Esophagus squamous epithelium (tissue), 5 donors: Measurements from ENCODE around the gene PRPF40B. TPM values are rescaled to one million over a fixed set of nuclear protein-coding genes. Genes with fewer than 3 reads are reported as not detected.
"Not testable (repeated sequence)": the region's sequence is repeated elsewhere in the genome, so short reads cannot be mapped to it uniquely, and the experiment has no call there.

Experiments used
- DNase-seq: peaks from one replicate; lab custom pipeline; 2025; lab: John Stamatoyannopoulos, UW
- H3K27ac ChIP-seq, 4 donors: fragments of 200-600 bp; sonication (generic); one replicate each; pipeline ENCODE4 v1.5.1; 2016 to 2019; ENCODE audit warnings: mild to moderate bottlenecking in 1 of 4
- H3K27me3 ChIP-seq, 4 donors: fragments of 200-600 bp; sonication (generic); 1 replicate in 3 of 4; 2 replicates in 1 of 4; pipeline versions ENCODE4 v1.5.1 to v1.6.0; 2017 to 2021; ENCODE audit warnings: antibody characterized with exemption in 1 of 4
- H3K36me3 ChIP-seq, 3 donors: fragments of 200-600 bp; sonication (generic); one replicate each; pipeline ENCODE4 v1.5.1; 2016 to 2019
- H3K4me1 ChIP-seq, 3 donors: fragments of 200-600 bp; sonication (generic); one replicate each; pipeline ENCODE4 v1.5.1; 2017 to 2019
- H3K4me3 ChIP-seq, 4 donors: fragments of 200-600 bp; sonication (generic); 1 replicate in 3 of 4; 2 replicates in 1 of 4; pipeline ENCODE4 v1.5.1; 2016 to 2019; ENCODE audit warnings: mild to moderate bottlenecking in 2 of 4, moderate library complexity in 1 of 4
- H3K9me3 ChIP-seq, 3 donors: fragments of 200-600 bp; sonication (generic); one replicate each; pipeline ENCODE4 v1.5.1; 2016 to 2019
- POLR2A ChIP-seq, 4 donors: fragments of 450-650 bp; IDR thresholded peaks; one replicate each; pipeline ENCODE4 v1.6.1; 2017; ENCODE audit warnings: antibody characterized with exemption in 4 of 4, mild to moderate bottlenecking in 4 of 4, moderate library complexity in 3 of 4
- WGBS, 2 donors: methylation state at CpG; one replicate each; pipeline ENCODE4 v1.1.5; 2018; 5-methylcytosine and 5-hydroxymethylcytosine counted together
- intact Hi-C: fragments of 100-400 bp; cut with DNase I; formaldehyde crosslinking; loops from one replicate; pipeline ENCODE4 v1.15.0; 2022
- total RNA-seq, 4 donors: library from RNA; depleted of rRNA; stranded (reverse); fragments of >200 nt; gene quantifications; one replicate each; pipeline ENCODE4 v1.1.0, GENCODE V29; 2016
- TF ChIP-seq, protein P1 (sequence below), 6 experiments: fragments of 450-650 bp in 4 of 6; fragments of 200-600 bp in 2 of 6; sonication (generic) in 2 of 6; IDR thresholded peaks; one replicate each; pipeline ENCODE4 v1.5.1; 2016 to 2019; ENCODE audit warnings: antibody characterized with exemption in 6 of 6, mild to moderate bottlenecking in 4 of 6, moderate library complexity in 4 of 6
- donor health status: DM: yes; HTN: yes; CAD: no.

PRPF40B gene
- total RNA-seq, 4 donors from 2014 or later = 5.2 to 14.5 (median 10.2) TPM

DNA sequence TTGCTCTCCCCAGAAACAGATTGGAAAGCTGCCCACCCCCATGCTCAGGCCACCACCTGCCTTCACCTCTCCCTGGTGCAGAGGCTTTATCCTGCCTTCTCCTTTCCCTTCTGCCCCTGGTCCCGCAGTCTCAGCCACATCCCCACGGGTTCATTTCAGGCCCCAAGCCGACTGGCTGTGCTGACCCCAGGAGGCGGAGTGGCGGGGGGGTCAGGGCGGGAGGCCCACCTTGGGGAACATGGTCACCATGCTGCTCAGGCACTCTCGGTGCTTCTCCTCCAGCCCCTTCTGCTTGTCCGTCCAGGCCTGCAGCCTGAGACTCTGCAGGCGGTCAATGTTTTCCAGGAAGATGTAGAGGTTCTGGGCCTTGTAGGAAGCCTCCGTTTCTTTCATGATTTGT is 24.8 kb upstream of the PRPF40B start:
- 80 to 95% methylated on average over 3 of the region's 10 CpGs for WGBS, 2 donors
- intact Hi-C loops = no loop called here
- Histone ChIP-seq H3K4me1 (no peaks in the 10 kb centered on the region), H3K4me3 (no peak overlapping the region), H3K9me3 (no peaks in the 10 kb centered on the region), H3K27ac (no peak overlapping the region), H3K27me3 (no peaks in the 10 kb centered on the region), H3K36me3 (no peaks in the 10 kb centered on the region)
- no peak for DNase-seq
- no peak for TF ChIP-seq POLR2A (IDR thresholded peaks at IDR 0.05)
- TF ChIP-seq, protein P1, sequence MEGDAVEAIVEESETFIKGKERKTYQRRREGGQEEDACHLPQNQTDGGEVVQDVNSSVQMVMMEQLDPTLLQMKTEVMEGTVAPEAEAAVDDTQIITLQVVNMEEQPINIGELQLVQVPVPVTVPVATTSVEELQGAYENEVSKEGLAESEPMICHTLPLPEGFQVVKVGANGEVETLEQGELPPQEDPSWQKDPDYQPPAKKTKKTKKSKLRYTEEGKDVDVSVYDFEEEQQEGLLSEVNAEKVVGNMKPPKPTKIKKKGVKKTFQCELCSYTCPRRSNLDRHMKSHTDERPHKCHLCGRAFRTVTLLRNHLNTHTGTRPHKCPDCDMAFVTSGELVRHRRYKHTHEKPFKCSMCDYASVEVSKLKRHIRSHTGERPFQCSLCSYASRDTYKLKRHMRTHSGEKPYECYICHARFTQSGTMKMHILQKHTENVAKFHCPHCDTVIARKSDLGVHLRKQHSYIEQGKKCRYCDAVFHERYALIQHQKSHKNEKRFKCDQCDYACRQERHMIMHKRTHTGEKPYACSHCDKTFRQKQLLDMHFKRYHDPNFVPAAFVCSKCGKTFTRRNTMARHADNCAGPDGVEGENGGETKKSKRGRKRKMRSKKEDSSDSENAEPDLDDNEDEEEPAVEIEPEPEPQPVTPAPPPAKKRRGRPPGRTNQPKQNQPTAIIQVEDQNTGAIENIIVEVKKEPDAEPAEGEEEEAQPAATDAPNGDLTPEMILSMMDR (IDR thresholded peaks at IDR 0.05) = no peak

DNA sequence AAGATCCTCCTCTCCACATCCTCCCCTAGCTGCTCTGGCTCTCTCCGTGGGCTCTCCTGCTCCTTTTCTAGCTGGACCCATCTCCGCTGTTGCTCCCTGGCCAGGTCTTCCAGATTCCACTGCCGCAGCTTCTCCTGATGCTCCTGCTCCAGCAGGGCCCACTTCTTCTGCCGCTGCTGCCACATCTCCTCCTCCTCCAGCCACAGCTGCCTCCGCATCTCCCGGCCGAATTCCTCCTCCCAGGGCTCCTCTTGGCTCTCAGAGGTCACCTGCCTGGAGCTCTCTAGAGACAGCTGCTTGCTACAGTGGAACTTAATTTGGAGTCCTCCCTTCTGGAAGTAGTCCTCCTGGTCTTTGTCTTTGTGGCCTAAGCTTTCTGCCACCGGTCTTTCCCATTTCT is 23.4 kb upstream of the PRPF40B start:
- H3K4me1 ChIP-seq = no peaks in the 10 kb centered on the region
- WGBS, 2 donors = 91 to 92% methylated on average over 7 to 8 of the region's 8 CpGs
- H3K27me3 ChIP-seq = no peaks in the 10 kb centered on the region
- H3K36me3 ChIP-seq = no peaks in the 10 kb centered on the region
- intact Hi-C loops = no loop called here
- H3K27ac ChIP-seq = no peak overlapping the region
- H3K9me3 ChIP-seq = no peaks in the 10 kb centered on the region
- TF ChIP-seq, protein P1 (IDR thresholded peaks at IDR 0.05) = no peak
- no peak for TF ChIP-seq POLR2A (IDR thresholded peaks at IDR 0.05)
- no peak overlapping the region for H3K4me3 ChIP-seq
- no peak for DNase-seq

DNA sequence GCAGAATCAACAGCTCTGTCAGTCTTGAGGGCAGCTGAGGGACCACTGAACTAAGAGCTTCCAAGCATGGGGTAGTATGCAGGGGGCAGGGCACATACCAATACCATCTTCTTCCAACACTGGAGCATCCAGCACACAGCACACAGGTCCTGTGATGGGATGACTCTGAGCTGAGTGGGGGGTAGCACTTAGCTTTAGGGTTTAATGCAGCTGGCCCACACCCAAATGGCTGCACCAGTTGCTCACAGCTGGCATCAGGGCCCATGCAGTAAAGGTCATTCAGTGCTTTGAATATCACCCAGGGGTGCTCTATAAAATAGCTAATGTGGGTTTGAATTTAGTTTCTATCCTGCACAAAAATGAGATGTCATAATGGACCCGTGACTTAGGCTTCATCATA is 19.6 kb upstream of the PRPF40B start:
- no peaks in the 10 kb centered on the region for H3K4me1 ChIP-seq
- H3K4me3 ChIP-seq = no peak overlapping the region
- H3K36me3 ChIP-seq = no peaks in the 10 kb centered on the region
- intact Hi-C loops = no loop called here
- WGBS, 2 donors = 56% methylated on average over 1 of the region's 1 CpG; no CpG with 5 or more reads in 1 of the 2 donors
- no peaks in the 10 kb centered on the region for H3K27me3 ChIP-seq
- DNase-seq = no peak
- no peak overlapping the region for H3K27ac ChIP-seq
- TF ChIP-seq, protein P1 (IDR thresholded peaks at IDR 0.05) = no peak
- TF ChIP-seq POLR2A (IDR thresholded peaks at IDR 0.05) = no peak
- H3K9me3 ChIP-seq = no peaks in the 10 kb centered on the region

DNA sequence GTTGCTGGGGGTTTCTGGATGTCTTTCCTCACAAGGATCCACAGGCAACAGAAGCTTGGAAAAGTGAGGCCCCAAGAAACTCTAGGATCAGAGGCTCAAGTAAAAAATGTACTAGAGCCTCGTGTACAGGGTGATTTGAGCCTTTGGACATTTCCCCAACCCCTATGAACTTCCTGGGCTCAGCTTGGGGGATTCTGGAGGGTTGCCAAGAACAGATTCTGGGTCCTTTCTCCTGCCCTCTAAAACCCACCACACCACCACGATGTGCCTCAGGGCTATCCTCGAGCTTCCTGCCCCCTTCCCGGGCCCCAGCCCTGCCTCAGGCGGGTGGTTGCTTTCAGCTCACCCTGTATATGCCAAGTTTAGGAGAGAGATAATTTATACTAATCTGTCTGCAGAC is 18.5 kb upstream of the PRPF40B start:
- WGBS, 2 donors = 64 to 73% methylated on average over 5 of the region's 5 CpGs
- intact Hi-C loops = no loop called here
- Histone ChIP-seq H3K9me3 (no peaks in the 10 kb centered on the region), H3K27me3 (no peaks in the 10 kb centered on the region), H3K4me1 (no peaks in the 10 kb centered on the region), H3K4me3 (no peak overlapping the region), H3K36me3 (no peaks in the 10 kb centered on the region), H3K27ac (no peak overlapping the region)
- no peak for DNase-seq
- no peak for TF ChIP-seq POLR2A (IDR thresholded peaks at IDR 0.05)
- TF ChIP-seq, protein P1 (IDR thresholded peaks at IDR 0.05) = no peak

DNA sequence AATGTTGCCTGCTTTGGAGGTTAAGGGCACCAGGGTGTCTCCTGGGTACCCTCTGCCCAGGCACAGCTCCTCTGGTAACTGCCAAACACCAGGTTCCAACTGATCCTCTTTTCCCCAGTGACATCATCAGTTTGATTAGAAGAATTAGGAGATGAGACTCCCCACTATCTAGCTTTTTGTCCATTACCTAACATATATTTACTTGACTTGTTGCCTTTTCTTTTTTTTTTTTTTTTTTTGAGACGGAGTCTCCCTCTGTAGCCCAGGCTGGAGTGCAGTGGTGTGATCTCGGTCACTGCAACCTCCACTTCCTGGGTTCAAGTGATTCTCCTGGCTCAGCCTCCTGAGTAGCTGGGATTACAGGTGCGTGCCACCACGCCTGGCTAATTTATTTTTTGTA is 17.8 kb upstream of the PRPF40B start, which contains the start of gene FAM186B:
FAM186B (minus strand) TSS at position 101 of the 400 bp plus-strand sequence. CDS start 162 bp downstream, outside the sequence.
- DNase-seq, H3K27me3 ChIP-seq, H3K27ac ChIP-seq, intact Hi-C loops, H3K36me3 ChIP-seq, H3K4me1 ChIP-seq, H3K9me3 ChIP-seq, H3K4me3 ChIP-seq: not testable (repeated sequence)
- WGBS, 2 donors = 86 to 93% methylated on average over 4 of the region's 4 CpGs
